Panc1 (cell line): Measurements from ENCODE around the gene CD276. TPM values are rescaled to one million over a fixed set of nuclear protein-coding genes. Genes with fewer than 3 reads are reported as not detected.
A peak's percentile ranks its signal among the peaks of the same experiment; 100 is the strongest.

ENCODE experiments used
- ATAC-seq: fragments of 200-7000 bp; cut with Tn5 transposase; 2 replicates; pipeline ENCODE4 v1.9.1; 2020; ENCODE audit warnings: mild to moderate bottlenecking, moderate library complexity
- BruUV-seq: library from RNA; stranded (reverse); fragments of 400-500 nt; replicated peaks from 2 replicates; lab custom pipeline; 2021; lab: Mats Ljungman, UMichigan
- CTCF ChIA-PET: fragments of 300-600 bp; sonication (Branson Sonifier 250); formaldehyde crosslinking; loops from one replicate; lab custom pipeline; 2022; ENCODE audit warnings: antibody characterized with exemption; lab: Charles Lee
- POLR2A ChIA-PET: fragments of 300-600 bp; sonication (Branson Sonifier 250); formaldehyde crosslinking; loops from one replicate; lab custom pipeline; 2022; ENCODE audit warnings: antibody characterized with exemption; lab: Charles Lee
- DNase-seq: peaks from one replicate; pipeline ENCODE4 v3.0.0-alpha.2; 2010; ENCODE audit warnings: low read depth, low spot score
- H3K27ac ChIP-seq: 2 replicates; pipeline ENCODE4 v1.5.1; 2011; ENCODE audit warnings: mild to moderate bottlenecking, low read length, inconsistent platforms
- H3K27me3 ChIP-seq: fragments of 200-500 bp; sonication (Bioruptor generic); 2 replicates; pipeline ENCODE4 v1.6.0; 2014; ENCODE audit warnings: low read length, inconsistent platforms; ENCODE audit not compliant: control insufficient read depth, insufficient read depth
- H3K36me3 ChIP-seq: fragments of 200-500 bp; sonication (Bioruptor generic); 2 replicates; pipeline ENCODE4 v1.5.1; 2014; ENCODE audit warnings: inconsistent platforms, mild to moderate bottlenecking, low read length, moderate library complexity; ENCODE audit not compliant: control insufficient read depth, insufficient read depth
- H3K4me1 ChIP-seq: 2 replicates; pipeline ENCODE4 v1.5.1; 2011; ENCODE audit warnings: inconsistent platforms, mild to moderate bottlenecking, low read length, moderate library complexity; ENCODE audit not compliant: control insufficient read depth, insufficient read depth
- H3K4me3 ChIP-seq, 2 experiments: 2 replicates each; pipeline ENCODE4 v1.5.1; 2011 to 2012; ENCODE audit warnings: low read depth in 2 of 2, low read length in 2 of 2, mild to moderate bottlenecking in 2 of 2, inconsistent platforms in 1 of 2, moderate library complexity in 1 of 2
- H3K9me3 ChIP-seq: fragments of 200-500 bp; sonication (Bioruptor generic); 2 replicates; pipeline ENCODE4 v1.5.1; 2014; ENCODE audit warnings: low read depth, mild to moderate bottlenecking, inconsistent platforms, low read length, moderate library complexity; ENCODE audit not compliant: control insufficient read depth, insufficient read depth
- CTCF ChIP-seq: fragments of 450-650 bp; IDR thresholded peaks from 2 replicates; pipeline ENCODE4 v1.5.1; 2017; ENCODE audit warnings: mild to moderate bottlenecking
- POLR2AphosphoS5 ChIP-seq: IDR thresholded peaks from 2 replicates; pipeline ENCODE4 v1.6.1; 2012; ENCODE audit warnings: mild to moderate bottlenecking, low read depth, low read length, moderate library complexity
- REST ChIP-seq, 2 experiments: IDR thresholded peaks; 2 replicates each; pipeline ENCODE4 v1.6.1; 2011 to 2012; ENCODE audit warnings: low read depth in 2 of 2, control low read depth in 1 of 2, low read length in 1 of 2, mild to moderate bottlenecking in 1 of 2, moderate library complexity in 1 of 2; ENCODE audit not compliant: insufficient read depth in 1 of 2
- SIN3A ChIP-seq: IDR thresholded peaks from 2 replicates; pipeline ENCODE4 v1.6.1; 2012; ENCODE audit warnings: low read depth, mild to moderate bottlenecking, low read length, moderate library complexity, borderline replicate concordance; ENCODE audit not compliant: insufficient read depth
- TCF7L2 ChIP-seq: IDR thresholded peaks from 2 replicates; pipeline ENCODE4 v1.6.1; 2011; ENCODE audit warnings: mild to moderate bottlenecking, low read depth, low read length, inconsistent platforms
- in situ Hi-C: cut with HindIII; loops from 2 replicates; pipeline ENCODE4 v1.10.0; 2016; ENCODE audit warnings: low sequenced_read_pairs, low pct_unique_long_range_greater_than_20kb
- intact Hi-C: fragments of 100-400 bp; cut with micrococcal nuclease; formaldehyde crosslinking; loops from one replicate; pipeline ENCODE4 v1.10.0; 2022; ENCODE audit not compliant: unreplicated experiment
- total RNA-seq: library from RNA; stranded (reverse); gene quantifications from one replicate; pipeline ENCODE4 v1.2.1, GENCODE V29; 2021; ENCODE audit not compliant: unreplicated experiment

The CD276 gene
- total RNA-seq, 1 experiment from 2014 or later = 99.1 TPM

GRCh38 chr15:73677146-73677607 is 7.0 kb upstream of the CD276 start:
- Histone ChIP-seq H3K4me3 (no peak overlapping the region), H3K36me3 (no peaks in the 10 kb centered on the region), H3K27ac (no peak overlapping the region), H3K27me3 (peaks cover 13% of the 10 kb centered on the region), H3K9me3 (no peaks in the 10 kb centered on the region), H3K4me1 (no peaks in the 10 kb centered on the region)
- DNase-seq = peak; percentile 46
- intact Hi-C loops (loop anchor here (1.0 kb wide), 1 partner anchor 23 kb away; no protein-coding TSS in a partner anchor), in situ Hi-C loops (no loop called here)
- ATAC-seq = peak; percentile 88
- ChIA-PET CTCF (interaction anchor here (1.7 to 1.9 kb wide), 2 partner anchors 23 to 41 kb away, joined by 5 to 12 read pairs; no protein-coding TSS in a partner anchor), POLR2A (interaction anchor here (0.6 kb wide), 1 partner anchor 51 kb away, joined by 3 read pairs; no protein-coding TSS in a partner anchor)
- BruUV-seq = no TSS peak
- TF ChIP-seq CTCF (peak; percentile 85), POLR2AphosphoS5 (no peak)

- in situ Hi-C loops = no loop called here
- no peaks in the 10 kb centered on the region for H3K9me3 ChIP-seq
- no peaks in the 10 kb centered on the region for H3K36me3 ChIP-seq
- intact Hi-C loops = loop anchor here (1.0 kb wide), 1 partner anchor 23 kb away; no protein-coding TSS in a partner anchor
- H3K27ac ChIP-seq = no peak overlapping the region
- POLR2A ChIA-PET = interaction anchor here (0.6 kb wide), 1 partner anchor 52 kb away, joined by 3 read pairs; no protein-coding TSS in a partner anchor
- peaks cover 9% of the 10 kb centered on the region; the same call in 1 of the 2 replicates for H3K27me3 ChIP-seq
- no peak overlapping the region for H3K4me3 ChIP-seq
- TF ChIP-seq POLR2AphosphoS5 = no peak
- TF ChIP-seq TCF7L2 = no peak
- no peak for TF ChIP-seq SIN3A
- no TSS peak for BruUV-seq
- no peaks in the 10 kb centered on the region for H3K4me1 ChIP-seq
- no peak for ATAC-seq
- DNase-seq = no peak
- CTCF ChIA-PET = interaction anchor here (1.7 to 1.9 kb wide), 2 partner anchors 22 to 41 kb away, joined by 5 to 12 read pairs; no protein-coding TSS in a partner anchor
Observed at GRCh38 chr15:73677733-73678132, 6.5 kb upstream of the CD276 start.

- Histone ChIP-seq H3K36me3 (no peaks in the 10 kb centered on the region), H3K27me3 (peaks cover 8% of the 10 kb centered on the region; the same call in 1 of the 2 replicates), H3K9me3 (no peaks in the 10 kb centered on the region), H3K4me1 (peaks cover 5% of the 10 kb centered on the region), H3K4me3 (no peak overlapping the region), H3K27ac (no peak overlapping the region)
- ChIA-PET POLR2A (no interaction called here), CTCF (interaction anchor here (1.9 kb wide), 1 partner anchor 42 kb away, joined by 5 read pairs; no protein-coding TSS in a partner anchor)
- ATAC-seq (no peak), DNase-seq (no peak)
- TF ChIP-seq TCF7L2 (no peak), REST (IDR thresholded peaks at IDR 0.05; ENCODE audit: insufficient read depth in 1 of 2, low read depth in 2 of 2, low read length in 1 of 2) (no peak)
- BruUV-seq = no TSS peak
- intact Hi-C loops (no loop called here), in situ Hi-C loops (no loop called here)
Observed at GRCh38 chr15:73678498-73678897, 5.7 kb upstream of the CD276 start.
